Embryonic facial prominence (tissue), 1 donor: ENCODE measurements around the gene PLAAT2.

Experiments
- DNase-seq: peaks from one replicate; pipeline ENCODE4 v3.0.0-alpha.2; 2016; ENCODE audit errors: extremely low spot score

Gene PLAAT2

GRCh38 chr11:63518548-63518947 is 44.6 kb downstream of the PLAAT2 start:
- DNase-seq = no peak

DNA sequence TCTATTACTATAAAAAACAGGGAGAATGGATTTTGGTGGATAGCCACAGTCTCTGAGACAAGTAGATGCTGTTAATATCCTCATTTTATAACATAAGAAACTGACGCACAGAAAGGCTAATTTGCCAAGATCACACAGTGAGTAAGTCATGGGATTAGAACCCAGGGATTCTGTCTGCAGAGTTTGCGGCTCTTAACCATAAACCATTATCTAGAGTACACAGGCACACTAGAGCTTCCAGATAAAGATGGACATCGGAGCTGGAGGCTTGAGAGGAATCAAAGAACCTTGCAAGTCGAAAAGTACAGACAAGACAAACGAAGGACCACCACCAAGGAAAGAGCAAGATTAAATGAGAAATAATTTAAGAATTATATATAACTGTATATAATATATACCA is 46.0 kb downstream of the PLAAT2 start:
- no peak for DNase-seq

GRCh38 chr11:63516109-63516508 is 47.1 kb downstream of the PLAAT2 start:
- DNase-seq = no peak

DNA sequence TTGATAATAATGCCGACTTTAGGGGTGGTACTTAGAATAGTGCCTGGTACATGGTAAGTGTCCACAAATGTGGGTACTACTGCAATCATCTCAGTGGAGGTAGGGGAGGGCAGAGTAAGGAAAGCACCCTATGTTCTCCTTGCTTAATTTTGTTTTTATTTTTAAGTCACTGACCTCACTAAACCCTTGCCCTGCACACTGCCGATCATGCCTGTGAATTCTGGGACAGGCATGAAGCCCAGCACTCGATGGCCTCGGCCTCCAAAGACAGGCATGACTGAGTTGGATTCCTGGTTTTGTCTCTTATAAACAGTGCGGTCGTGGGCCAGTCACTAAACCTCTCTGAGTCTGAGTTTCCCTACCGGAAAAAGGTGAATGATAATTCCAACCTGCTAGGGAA is 50.4 kb downstream of the PLAAT2 start:
- no peak for DNase-seq

DNA sequence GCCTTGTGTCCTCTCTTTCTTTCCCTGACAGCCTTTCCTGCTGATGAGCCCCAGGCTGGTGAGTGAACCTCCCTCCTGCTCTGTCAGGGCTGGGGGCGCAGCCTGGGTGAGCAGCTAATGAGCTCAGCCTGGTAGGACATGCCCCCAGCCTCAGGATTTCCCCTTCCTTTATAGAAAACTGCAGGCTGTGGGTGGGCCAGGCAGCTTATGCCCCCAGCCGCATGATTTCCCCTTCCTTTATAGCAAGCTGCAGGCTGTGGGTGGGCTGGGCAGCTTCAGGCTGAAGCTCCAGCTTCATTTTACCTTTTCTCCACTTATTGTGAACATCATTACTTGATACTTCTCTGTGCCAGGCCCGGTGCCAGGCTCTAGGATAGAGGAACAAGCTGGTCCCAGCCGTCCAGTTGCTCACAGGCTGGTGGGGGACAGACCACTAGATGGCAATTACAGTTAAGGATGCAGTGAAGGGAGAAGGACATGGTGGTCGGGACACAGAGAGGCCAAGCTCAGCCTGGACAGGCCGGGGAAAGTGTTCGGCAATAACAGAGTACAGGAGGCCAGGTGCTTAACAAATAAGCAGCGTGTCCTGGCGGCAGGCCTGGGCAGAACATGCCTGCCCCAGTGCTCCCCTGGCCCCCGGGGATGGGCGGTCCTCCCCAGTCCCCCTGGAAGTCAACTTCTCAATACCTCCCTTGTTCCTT is 52.0 kb downstream of the PLAAT2 start:
- DNase-seq = no peak

- DNase-seq = no peak
These were observed 52.7 kb downstream of the PLAAT2 start for GRCh38 chr11:63510360-63511047.

DNA sequence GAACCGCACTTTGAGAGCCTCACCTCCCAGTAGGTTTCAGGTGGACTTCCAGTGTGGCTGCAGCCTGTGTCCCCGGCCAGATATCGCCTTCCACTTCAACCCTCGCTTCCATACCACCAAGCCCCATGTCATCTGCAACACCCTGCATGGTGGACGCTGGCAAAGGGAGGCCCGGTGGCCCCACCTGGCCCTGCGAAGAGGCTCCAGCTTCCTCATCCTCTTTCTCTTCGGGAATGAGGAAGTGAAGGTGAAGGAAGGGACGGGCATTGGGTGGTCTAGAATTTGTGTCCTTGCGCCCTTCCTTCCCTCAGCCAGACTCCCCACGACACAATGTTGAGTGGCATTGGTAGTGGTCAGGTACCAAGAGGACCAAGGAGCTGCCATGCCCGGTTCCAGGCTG is 54.4 kb downstream of the PLAAT2 start:
- no peak for DNase-seq

DNA sequence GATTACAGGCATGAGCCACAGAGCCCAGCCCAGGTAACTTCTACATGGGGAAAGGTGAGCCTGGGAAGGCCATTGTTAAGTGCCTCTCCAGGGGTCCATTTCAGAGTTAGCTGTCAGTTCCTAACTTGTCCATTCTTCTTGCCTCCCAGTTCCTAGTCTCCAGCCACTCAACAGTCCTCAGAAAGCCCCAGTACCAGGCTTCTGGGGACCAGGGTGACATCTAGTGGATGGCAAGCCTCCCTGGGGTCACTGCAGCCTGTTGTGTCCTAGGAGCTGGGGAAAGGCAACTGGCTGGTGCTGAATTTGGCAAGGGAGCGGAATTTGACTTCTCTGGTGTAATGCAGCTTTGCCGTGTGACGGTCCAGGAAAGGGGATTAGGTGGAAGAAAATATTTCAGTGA is 55.2 kb downstream of the PLAAT2 start:
- no peak for DNase-seq

- DNase-seq = no peak
These were observed 55.7 kb downstream of the PLAAT2 start for GRCh38 chr11:63507511-63507910.

DNA sequence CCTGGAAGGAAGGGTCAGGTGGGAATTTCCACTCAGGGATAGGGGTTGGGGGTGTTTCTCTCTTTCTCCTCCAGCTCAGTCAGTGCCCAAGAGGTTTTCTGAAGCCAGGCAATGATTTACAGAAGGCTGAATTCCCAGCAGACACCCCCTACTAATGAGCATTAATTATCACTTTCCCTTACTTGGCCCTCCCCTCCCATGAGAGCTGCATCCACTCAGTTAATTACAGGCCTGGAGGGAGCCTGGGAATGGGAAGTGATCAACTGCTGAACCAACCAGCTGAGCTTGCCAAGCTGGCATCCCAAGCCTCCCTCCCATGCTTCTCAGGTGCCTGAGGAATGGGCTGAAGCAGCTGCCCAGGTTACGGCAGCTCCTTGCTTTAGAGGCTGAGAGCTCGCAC is 56.3 kb downstream of the PLAAT2 start:
- no peak for DNase-seq

- no peak for DNase-seq
These were observed 57.2 kb downstream of the PLAAT2 start, which contains the start of gene LGALS12 for GRCh38 chr11:63505857-63506528. TSS of gene LGALS12 (plus strand) at chr11:63506084. CDS start at chr11:63506459, 375 bp downstream.

DNA sequence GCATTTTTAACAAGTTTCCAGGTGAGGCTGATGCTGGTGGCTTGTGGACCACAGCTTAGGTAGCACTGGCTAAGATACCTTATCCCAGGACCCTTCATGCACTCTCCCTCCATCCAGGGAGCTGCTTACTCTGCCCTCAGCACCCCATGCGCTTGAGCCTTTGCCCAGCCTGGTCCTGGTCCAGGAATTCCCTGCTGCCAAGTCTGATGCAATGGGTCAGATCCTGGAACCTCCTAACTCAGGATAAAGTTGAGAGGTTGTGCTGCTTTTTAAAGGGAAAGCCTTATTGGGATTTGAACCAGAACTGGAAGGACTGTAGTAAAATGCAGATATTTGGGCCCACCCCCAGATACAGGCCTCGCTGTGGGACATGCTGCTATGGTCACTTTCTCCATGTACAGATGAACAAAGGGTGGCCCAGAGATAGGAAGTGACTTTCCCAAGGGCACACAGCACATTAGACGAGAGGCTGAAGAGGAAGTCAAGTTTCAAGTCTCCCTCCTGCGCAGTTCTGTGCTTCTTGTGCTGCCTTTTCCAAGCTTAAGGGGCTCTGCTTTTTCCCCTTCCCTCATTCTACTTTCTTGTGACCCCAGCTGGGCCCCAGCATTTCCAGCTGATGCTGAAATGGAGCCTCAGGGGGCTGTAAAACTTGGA is 58.1 kb downstream of the PLAAT2 start:
- DNase-seq = no peak

DNA sequence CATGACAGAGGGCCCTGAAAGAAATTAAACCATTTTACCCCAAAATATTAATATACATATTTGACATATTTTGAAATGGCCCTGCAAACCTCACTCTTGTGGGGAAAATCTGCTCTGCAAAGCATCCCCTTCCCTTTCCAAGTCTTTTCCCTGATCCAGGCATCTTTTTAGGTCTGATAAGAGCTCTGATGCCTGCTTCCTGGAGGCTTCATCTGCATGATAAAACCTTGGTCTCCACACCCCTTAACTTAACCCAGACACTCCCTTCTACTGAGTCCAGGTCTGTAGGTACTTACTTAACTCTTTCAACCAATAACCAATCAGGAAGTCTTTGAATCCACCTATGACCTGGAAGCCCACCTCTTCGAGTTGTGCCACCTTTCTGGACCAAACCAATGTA is 59.1 kb downstream of the PLAAT2 start:
- DNase-seq = no peak

GRCh38 chr11:63503492-63503891 is 59.7 kb downstream of the PLAAT2 start:
- no peak for DNase-seq
